ENCODE measurements around the gene WNT1. TPM values are rescaled to one million over a fixed set of nuclear protein-coding genes. Genes with fewer than 3 reads are reported as not detected.

WNT1 gene
- total RNA-seq, 2 experiments from 2014 or later, result 0.81 to 1.1 TPM

DNA sequence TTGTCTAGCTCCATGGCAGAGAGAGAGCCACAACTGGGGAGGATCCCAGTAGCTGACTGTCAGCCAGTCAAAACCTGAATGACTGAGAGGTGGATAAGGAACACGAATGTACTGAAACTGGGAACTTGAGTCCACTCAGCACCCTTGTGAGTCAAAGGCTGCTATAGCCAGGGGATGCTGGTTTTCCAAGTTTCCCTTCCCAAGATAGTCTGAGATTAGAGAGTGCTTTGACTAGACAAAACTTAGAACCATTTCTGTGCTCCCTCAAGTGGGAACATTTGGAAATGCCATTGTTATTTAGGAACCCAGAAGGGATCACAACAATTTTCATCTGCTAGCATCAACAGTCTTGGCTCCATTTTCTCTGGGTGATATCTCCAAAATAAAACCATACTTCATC lies 36.4 kb downstream of the WNT1 start:
- Mint-ChIP-seq H3K36me3 (ENCODE audit: low read depth) (peaks cover 39% of the 10 kb centered on the region), H3K9me3 (ENCODE audit: insufficient read depth) (no peaks in the 10 kb centered on the region), H3K4me1 (ENCODE audit: low read depth) (peaks cover 28% of the 10 kb centered on the region), H3K27ac (no peak overlapping the region), H3K4me3 (no peak overlapping the region), H3K27me3 (ENCODE audit: low read depth) (no peaks in the 10 kb centered on the region)
- CTCF ChIA-PET, result interaction anchor here (0.9 to 6.7 kb wide), 10 partner anchors 14 to 161 kb away, joined by 3 to 40 read pairs (median 4); partner anchors contain the start of genes DDN and FKBP11
- ATAC-seq (no peak), DNase-seq (no peak)
- POLR2A ChIA-PET, result interaction anchor here (1.2 kb wide), 1 partner anchor 18 kb away, joined by 3 read pairs; no protein-coding TSS in a partner anchor

DNA sequence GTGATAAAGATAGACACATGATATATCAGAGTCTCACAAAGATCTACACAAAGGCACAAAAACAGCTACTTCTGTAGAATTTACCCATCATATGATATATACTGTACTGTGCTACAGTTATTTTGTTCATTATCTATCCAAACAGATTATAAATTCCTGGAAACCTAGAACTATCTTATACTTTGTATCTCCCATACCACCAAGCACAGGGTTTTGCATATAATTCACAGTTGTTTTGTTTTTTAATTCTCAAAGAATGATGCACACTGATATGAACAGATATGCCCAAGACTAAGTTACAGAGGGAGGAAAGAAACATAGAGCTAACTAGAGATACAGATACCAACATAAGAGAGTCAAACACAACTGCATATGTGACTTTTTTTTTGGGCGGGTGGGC lies 37.1 kb downstream of the WNT1 start:
- Mint-ChIP-seq H3K4me3 (no peak overlapping the region), H3K4me1 (ENCODE audit: low read depth) (peaks cover 33% of the 10 kb centered on the region), H3K27ac (no peak overlapping the region), H3K36me3 (ENCODE audit: low read depth) (peaks cover 39% of the 10 kb centered on the region), H3K9me3 (ENCODE audit: insufficient read depth) (no peaks in the 10 kb centered on the region), H3K27me3 (ENCODE audit: low read depth) (no peaks in the 10 kb centered on the region)
- ChIA-PET CTCF (interaction anchor here (0.6 to 6.7 kb wide), 9 partner anchors 14 to 309 kb away, joined by 3 to 40 read pairs (median 4); partner anchors contain the start of genes DDN and FKBP11), POLR2A (interaction anchor here (0.6 to 1.7 kb wide), 2 partner anchors 18 to 21 kb away, joined by 3 to 4 read pairs; no protein-coding TSS in a partner anchor)
- DNase-seq, result no peak
- no peak for ATAC-seq

DNA sequence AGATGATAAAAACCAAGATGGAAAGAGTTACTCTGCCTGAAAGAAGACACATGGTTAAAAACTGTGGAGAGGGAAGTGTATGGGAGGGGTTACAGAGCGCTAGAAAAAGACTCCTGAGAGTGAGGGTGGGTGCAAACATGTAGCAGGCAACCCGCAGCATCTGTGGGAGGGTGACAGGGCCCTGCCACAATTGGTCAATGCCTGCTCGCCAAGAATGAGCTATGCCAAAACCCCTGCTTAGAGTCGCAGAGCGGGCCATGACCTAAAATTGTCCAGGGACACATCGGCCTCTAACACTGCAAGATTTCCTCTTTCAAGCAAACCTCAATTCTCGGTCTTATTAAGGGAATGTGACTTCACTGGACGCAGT lies 39.8 kb downstream of the WNT1 start:
- Mint-ChIP-seq H3K4me1 (ENCODE audit: low read depth) (peaks cover 33% of the 10 kb centered on the region), H3K27ac (peak overlapping the region; percentile 98), H3K9me3 (ENCODE audit: insufficient read depth) (no peaks in the 10 kb centered on the region), H3K27me3 (ENCODE audit: low read depth) (no peaks in the 10 kb centered on the region), H3K36me3 (ENCODE audit: low read depth) (peaks cover 49% of the 10 kb centered on the region), H3K4me3 (peak overlapping the region; percentile 92)
- ATAC-seq, result peak; percentile 9
- POLR2A ChIA-PET, result interaction anchor here (0.6 to 1.3 kb wide), 7 partner anchors 18 to 235 kb away, joined by 3 to 5 read pairs (median 3); partner anchors contain the start of gene DDX23
- peak; percentile 52 for DNase-seq
- CTCF ChIA-PET, result interaction anchor here (0.8 to 6.7 kb wide), 13 partner anchors 13 to 165 kb away, joined by 3 to 40 read pairs (median 6); partner anchors contain the start of genes DDN and WNT1

DNA sequence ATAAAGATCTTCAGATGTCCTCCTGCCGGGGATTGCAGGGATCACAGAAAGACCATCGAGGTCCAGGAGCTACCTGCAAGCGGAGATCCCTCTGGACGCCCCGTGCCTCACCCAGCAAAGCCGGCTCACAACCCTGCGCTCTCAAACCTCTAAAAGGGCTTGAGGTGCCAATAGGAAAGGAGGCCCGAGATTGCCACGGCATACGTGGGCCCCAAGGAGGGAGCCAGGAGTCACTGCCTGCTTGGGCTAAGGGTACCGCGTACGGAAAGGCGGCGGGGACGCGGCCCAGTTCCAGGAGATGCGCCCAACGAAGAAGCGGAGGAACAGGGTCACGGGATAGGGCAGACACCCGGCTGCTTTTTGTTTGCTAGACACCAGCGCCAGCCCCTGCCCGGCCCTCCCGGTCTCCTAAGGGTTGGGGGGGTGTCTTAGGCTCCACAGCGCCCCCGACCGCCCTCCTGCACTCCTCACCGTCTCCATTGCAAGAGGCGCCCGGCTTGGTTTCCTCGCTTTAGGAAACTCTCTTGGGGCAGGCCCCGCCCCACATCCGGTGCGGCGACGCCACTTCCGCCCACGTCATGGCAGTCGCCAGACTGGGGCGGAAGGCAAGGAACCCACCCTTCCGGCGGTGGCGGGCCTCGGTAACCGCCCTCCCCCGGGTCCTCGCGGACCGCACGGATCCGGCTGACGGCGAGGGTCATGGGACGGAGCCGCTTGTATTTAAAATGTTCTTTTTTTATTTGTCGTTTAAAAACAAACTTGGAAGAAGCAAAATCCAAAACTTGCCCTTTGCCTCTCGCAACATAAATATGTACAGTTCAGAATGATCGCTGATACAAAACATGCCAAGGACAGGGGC lies 40.4 kb downstream of the WNT1 start, which contains the start of gene PRKAG1:
Gene PRKAG1, minus strand, starts transcription at position 516 of the 859 bp plus-strand sequence. Its CDS starts 36 bp downstream, at position 480.
- H3K36me3 Mint-ChIP-seq (ENCODE audit: low read depth), result peaks cover 51% of the 10 kb centered on the region
- CTCF ChIA-PET, result interaction anchor here (0.8 to 6.7 kb wide), 18 partner anchors 14 to 166 kb away, joined by 3 to 46 read pairs (median 6); partner anchors contain the start of genes DDN and WNT1
- no peaks in the 10 kb centered on the region for H3K27me3 Mint-ChIP-seq (ENCODE audit: low read depth)
- H3K9me3 Mint-ChIP-seq (ENCODE audit: insufficient read depth), result no peaks in the 10 kb centered on the region
- DNase-seq (peak; percentile 97), ATAC-seq (peak; percentile 93)
- peak within 1 kb of the TSS; percentile 92 for H3K4me3 Mint-ChIP-seq
- H3K27ac Mint-ChIP-seq, result peak within 1 kb of the TSS; percentile 98
- POLR2A ChIA-PET, result interaction anchor here (0.6 to 1.3 kb wide), 7 partner anchors 18 to 234 kb away, joined by 3 to 5 read pairs (median 3); partner anchors contain the start of gene DDX23
- peaks cover 33% of the 10 kb centered on the region for H3K4me1 Mint-ChIP-seq (ENCODE audit: low read depth)

DNA sequence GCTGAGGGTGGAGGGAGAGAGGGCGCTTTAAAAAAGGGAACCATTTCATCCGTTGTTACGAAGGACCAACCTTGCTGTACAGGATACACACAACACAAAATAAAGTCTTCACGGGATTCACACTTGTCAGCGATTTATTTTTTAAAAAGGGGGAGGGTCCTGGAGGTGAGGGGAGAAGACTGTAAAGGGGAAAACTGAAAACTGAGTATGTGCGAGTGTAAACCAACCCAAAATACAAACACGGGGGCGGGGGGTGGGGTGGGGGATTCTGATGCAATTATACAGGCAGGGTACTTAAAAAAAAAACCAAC lies 41.0 kb downstream of the WNT1 start:
- ATAC-seq, result no peak

DNA sequence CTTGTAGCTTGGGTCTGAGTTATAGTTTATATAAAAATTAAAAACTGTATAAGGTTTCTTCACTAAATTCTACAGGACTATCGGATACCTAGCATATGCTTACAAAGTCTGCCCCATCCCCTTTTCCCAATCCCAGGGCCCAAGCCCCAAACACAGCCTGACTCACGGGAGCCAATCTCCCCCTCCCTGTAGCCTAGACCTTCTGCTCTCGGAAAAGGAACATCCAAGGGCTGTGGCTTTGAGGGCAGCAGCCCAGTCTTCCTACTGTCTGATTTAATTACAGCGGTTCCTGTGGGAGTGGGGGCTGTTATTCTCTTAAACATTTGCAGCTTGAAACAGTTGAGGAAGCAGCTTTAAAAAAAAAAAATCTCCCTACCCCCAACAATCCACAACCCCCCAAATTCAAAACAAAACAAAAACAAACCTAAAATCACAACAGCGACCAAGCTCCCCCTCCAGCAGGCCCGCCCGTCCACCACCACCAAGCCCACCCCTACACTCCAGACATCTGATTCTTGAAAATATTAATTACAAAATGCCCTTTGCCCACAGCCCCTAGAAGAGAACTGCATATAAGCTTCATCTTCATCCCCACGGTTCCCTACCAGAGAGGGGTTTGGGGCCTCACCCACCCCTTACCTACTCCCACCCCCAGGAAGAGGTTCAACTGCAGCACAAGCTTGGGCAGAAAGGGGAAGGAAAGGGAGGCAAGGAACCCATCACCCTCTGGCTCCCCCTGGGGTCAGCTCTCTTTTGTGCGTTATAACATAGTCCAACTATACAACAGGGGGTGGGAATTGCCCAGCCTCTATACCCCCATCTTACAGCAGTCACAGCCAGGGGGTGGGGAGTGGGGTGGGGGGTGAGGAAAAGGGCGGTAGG lies 41.6 kb downstream of the WNT1 start:
- ChIA-PET CTCF (interaction anchor here (0.7 to 3.7 kb wide), 20 partner anchors 9 to 167 kb away, joined by 3 to 46 read pairs (median 4); partner anchors contain the start of genes DDN, RHEBL1, RND1 and WNT1), POLR2A (interaction anchor here (0.7 to 1.4 kb wide), 6 partner anchors 10 to 1139 kb away, joined by 3 to 7 read pairs (median 5); no protein-coding TSS in a partner anchor)
- H3K27ac Mint-ChIP-seq, result peak overlapping the region; percentile 98
- H3K36me3 Mint-ChIP-seq (ENCODE audit: low read depth), result peaks cover 55% of the 10 kb centered on the region
- H3K4me1 Mint-ChIP-seq (ENCODE audit: low read depth), result peaks cover 33% of the 10 kb centered on the region
- DNase-seq (peak; percentile 70), ATAC-seq (no peak)
- no peaks in the 10 kb centered on the region for H3K27me3 Mint-ChIP-seq (ENCODE audit: low read depth)
- H3K9me3 Mint-ChIP-seq (ENCODE audit: insufficient read depth), result no peaks in the 10 kb centered on the region
- H3K4me3 Mint-ChIP-seq, result peak overlapping the region; percentile 92

More for the DNA sequence above, 41.0 kb downstream of the WNT1 start:
- CTCF ChIA-PET, result interaction anchor here (0.9 to 3.7 kb wide), 12 partner anchors 8 to 166 kb away, joined by 3 to 46 read pairs (median 6); partner anchors contain the start of genes RND1 and WNT1
- H3K9me3 Mint-ChIP-seq (ENCODE audit: insufficient read depth), result no peaks in the 10 kb centered on the region
- H3K27ac Mint-ChIP-seq, result peak overlapping the region; percentile 98
- POLR2A ChIA-PET, result interaction anchor here (1.0 to 1.2 kb wide), 3 partner anchors 10 to 19 kb away, joined by 3 to 6 read pairs (median 4); no protein-coding TSS in a partner anchor
- peak overlapping the region; percentile 92 for H3K4me3 Mint-ChIP-seq
- H3K4me1 Mint-ChIP-seq (ENCODE audit: low read depth), result peaks cover 33% of the 10 kb centered on the region
- peaks cover 52% of the 10 kb centered on the region for H3K36me3 Mint-ChIP-seq (ENCODE audit: low read depth)
- H3K27me3 Mint-ChIP-seq (ENCODE audit: low read depth), result no peaks in the 10 kb centered on the region
- DNase-seq, result no peak

DNA sequence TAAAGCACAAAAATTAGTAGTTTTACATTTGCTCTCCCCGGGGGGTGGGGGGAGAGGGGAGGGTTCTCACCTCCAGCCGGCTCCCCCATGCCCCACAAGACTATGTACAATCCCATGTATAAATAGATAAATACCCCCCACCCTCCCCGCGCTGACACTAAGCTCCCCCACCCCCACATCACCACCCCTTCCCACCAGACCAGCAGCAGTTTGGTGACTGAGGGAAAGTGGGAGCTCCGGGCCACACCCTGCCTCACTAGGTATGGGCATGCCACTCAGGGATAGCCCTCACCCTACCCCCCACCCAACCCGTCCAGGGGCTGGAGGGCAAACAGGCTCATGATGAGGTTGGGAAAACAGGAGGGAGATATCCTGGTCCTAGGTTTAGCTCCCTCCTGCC lies 42.3 kb downstream of the WNT1 start:
- POLR2A ChIA-PET, result interaction anchor here (0.7 to 1.4 kb wide), 4 partner anchors 9 to 1140 kb away, joined by 4 to 7 read pairs (median 5); no protein-coding TSS in a partner anchor

DNA sequence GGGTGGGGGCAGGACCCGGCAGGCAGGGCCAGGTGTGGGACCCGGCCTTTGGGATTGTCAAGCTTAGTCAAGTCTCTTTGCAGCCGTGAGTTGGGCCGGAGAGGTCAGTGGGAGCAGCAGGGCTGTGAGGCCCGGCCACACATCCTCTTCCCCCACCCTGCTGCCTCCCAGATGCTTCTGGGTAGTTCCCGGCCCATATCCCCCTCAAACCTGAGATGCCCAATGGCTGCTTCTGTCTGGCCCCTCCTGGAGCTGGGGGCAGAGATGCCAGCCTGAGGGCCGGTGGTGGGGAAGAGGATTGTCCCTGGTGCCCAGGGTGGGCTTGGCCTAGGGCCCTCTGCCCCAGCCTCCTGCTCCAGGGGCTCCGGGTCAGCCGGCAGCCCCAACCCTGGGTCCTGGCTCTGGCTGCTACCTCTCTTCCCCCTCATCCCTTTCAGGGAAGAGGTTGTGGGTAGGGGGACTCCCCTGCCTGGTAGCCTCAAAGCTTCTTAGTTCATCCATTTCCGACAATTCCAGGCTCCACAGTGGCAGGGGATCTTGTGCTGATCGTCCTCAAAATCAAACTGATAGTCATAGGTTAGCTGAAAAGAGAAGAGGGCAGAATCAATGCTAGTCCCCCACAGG lies 43.3 kb downstream of the WNT1 start:
- Mint-ChIP-seq H3K27ac (peak overlapping the region; percentile 51), H3K9me3 (ENCODE audit: insufficient read depth) (no peaks in the 10 kb centered on the region), H3K4me1 (ENCODE audit: low read depth) (peaks cover 27% of the 10 kb centered on the region), H3K4me3 (no peak overlapping the region), H3K27me3 (ENCODE audit: low read depth) (no peaks in the 10 kb centered on the region), H3K36me3 (ENCODE audit: low read depth) (peaks cover 62% of the 10 kb centered on the region)
- ChIA-PET POLR2A (interaction anchor here (1.1 kb wide), 1 partner anchor 110 kb away, joined by 4 read pairs; the partner anchor contains the start of gene TUBA1B), CTCF (interaction anchor here (1.7 to 3.7 kb wide), 5 partner anchors 16 to 33 kb away, joined by 4 to 46 read pairs (median 7); no protein-coding TSS in a partner anchor)
- no peak for ATAC-seq
- DNase-seq, result no peak

More for the DNA sequence above, 42.3 kb downstream of the WNT1 start:
- no peak for DNase-seq
- CTCF ChIA-PET, result interaction anchor here (0.9 to 3.7 kb wide), 13 partner anchors 9 to 68 kb away, joined by 3 to 46 read pairs (median 6); partner anchors contain the start of genes DDN, RHEBL1 and WNT1
- H3K4me1 Mint-ChIP-seq (ENCODE audit: low read depth), result peaks cover 33% of the 10 kb centered on the region
- no peak overlapping the region for H3K4me3 Mint-ChIP-seq
- H3K9me3 Mint-ChIP-seq (ENCODE audit: insufficient read depth), result no peaks in the 10 kb centered on the region
- H3K36me3 Mint-ChIP-seq (ENCODE audit: low read depth), result peaks cover 57% of the 10 kb centered on the region
- H3K27me3 Mint-ChIP-seq (ENCODE audit: low read depth), result no peaks in the 10 kb centered on the region
- peak overlapping the region; percentile 68 for H3K27ac Mint-ChIP-seq
- ATAC-seq, result no peak

DNA sequence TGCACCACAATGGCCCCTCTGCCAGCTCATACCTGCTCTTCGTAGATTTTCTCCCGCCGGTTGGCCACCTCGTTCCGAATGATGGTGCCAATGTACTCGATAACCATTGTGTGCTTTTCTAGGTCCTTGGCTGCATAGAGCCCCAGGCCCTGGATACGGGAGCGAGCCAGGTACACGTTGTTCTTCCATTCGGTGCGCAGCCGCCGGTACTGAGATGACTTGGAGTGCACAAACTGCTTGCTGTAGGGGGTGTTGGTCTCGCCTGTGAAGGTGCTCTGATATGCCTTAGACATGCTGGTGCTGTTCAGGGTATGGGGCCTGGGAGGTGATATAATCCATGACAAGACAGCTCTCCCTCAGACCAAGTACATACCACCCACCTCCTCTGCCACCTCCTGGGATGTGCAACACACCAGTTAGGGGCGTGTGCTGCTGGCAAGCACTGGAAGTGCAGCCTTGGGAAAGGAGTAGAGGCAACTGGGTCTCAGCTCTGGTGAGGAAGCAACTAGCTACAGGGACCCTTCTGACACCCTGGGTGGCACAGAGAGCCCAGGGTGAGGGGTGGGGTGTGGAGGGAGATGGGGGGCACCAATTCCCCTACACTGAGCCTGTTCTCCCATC lies 44.5 kb downstream of the WNT1 start:
- peaks cover 15% of the 10 kb centered on the region for H3K4me1 Mint-ChIP-seq (ENCODE audit: low read depth)
- H3K4me3 Mint-ChIP-seq, result no peak overlapping the region
- no peaks in the 10 kb centered on the region for H3K27me3 Mint-ChIP-seq (ENCODE audit: low read depth)
- ChIA-PET CTCF (interaction anchor here (0.6 to 3.7 kb wide), 4 partner anchors 11 to 170 kb away, joined by 3 to 46 read pairs (median 3); partner anchors contain the start of gene DDX23), POLR2A (interaction anchor here (1.1 kb wide), 1 partner anchor 109 kb away, joined by 4 read pairs; the partner anchor contains the start of gene TUBA1B)
- no peaks in the 10 kb centered on the region for H3K9me3 Mint-ChIP-seq (ENCODE audit: insufficient read depth)
- H3K27ac Mint-ChIP-seq, result peak overlapping the region; percentile 35
- ATAC-seq (no peak), DNase-seq (no peak)
- peaks cover 60% of the 10 kb centered on the region for H3K36me3 Mint-ChIP-seq (ENCODE audit: low read depth)

DNA sequence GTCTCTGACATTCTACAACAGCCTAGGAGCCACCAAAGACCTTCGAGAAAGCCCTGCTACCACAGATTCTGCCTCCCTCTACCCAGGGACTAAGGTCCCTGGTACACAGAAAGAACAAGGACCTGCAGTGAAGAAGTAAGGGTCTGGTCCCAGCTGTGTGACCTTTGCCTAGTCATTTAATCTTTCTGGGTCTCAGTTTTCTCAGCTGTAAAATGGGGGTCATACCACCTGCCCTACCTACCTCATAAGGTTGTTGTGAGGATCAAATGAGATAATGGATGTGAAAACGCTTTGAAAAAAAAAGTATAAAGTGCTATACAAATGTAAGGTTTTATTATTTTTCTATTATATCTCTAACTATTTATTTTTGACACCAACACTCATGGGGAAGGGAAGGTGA lies 45.7 kb downstream of the WNT1 start:
- Mint-ChIP-seq H3K27me3 (ENCODE audit: low read depth) (no peaks in the 10 kb centered on the region), H3K27ac (no peak overlapping the region), H3K9me3 (ENCODE audit: insufficient read depth) (no peaks in the 10 kb centered on the region), H3K4me3 (no peak overlapping the region), H3K4me1 (ENCODE audit: low read depth) (peaks cover 10% of the 10 kb centered on the region), H3K36me3 (ENCODE audit: low read depth) (peaks cover 64% of the 10 kb centered on the region)
- ATAC-seq (no peak), DNase-seq (no peak)
- CTCF ChIA-PET, result interaction anchor here (1.1 kb wide), 1 partner anchor 10 kb away, joined by 3 read pairs; no protein-coding TSS in a partner anchor
- POLR2A ChIA-PET, result no interaction called here
